Mesendoderm (in vitro differentiated cells): Measurements from ENCODE around the gene PSTPIP2. TPM values are rescaled to one million over a fixed set of nuclear protein-coding genes. Genes with fewer than 3 reads are reported as not detected.

Experiments
- DNase-seq: peaks from one replicate; pipeline ENCODE4 v3.0.0; 2013
- H2AK5ac ChIP-seq: 2 replicates; pipeline ENCODE4 v1.6.1; 2013; ENCODE audit warnings: low read length, inconsistent platforms
- H2BK120ac ChIP-seq: 2 replicates; pipeline ENCODE4 v1.6.1; 2013; ENCODE audit warnings: low read depth, mild to moderate bottlenecking, low read length, moderate library complexity, mixed read lengths
- H2BK15ac ChIP-seq: replicated peaks from 2 replicates; pipeline ENCODE4 v1.6.1; 2013; ENCODE audit warnings: low read depth, mild to moderate bottlenecking, moderate library complexity
- H2BK5ac ChIP-seq: 2 replicates; pipeline ENCODE4 v1.6.1; 2013; ENCODE audit warnings: low read length, inconsistent platforms
- H3K18ac ChIP-seq: 2 replicates; pipeline ENCODE4 v1.6.1; 2013; ENCODE audit warnings: mild to moderate bottlenecking, low read length, mixed read lengths
- H3K23ac ChIP-seq: one replicate; pipeline ENCODE4 v1.6.1; 2013; ENCODE audit warnings: low read length
- H3K27ac ChIP-seq: 2 replicates; pipeline ENCODE4 v1.5.1; 2013; ENCODE audit warnings: low read depth, mild to moderate bottlenecking, inconsistent platforms, low read length, moderate library complexity
- H3K27me3 ChIP-seq: 2 replicates; pipeline ENCODE4 v1.6.1; 2013; ENCODE audit warnings: low read length, control low read depth, mild to moderate bottlenecking, inconsistent platforms; ENCODE audit not compliant: insufficient read depth, poor library complexity
- H3K36me3 ChIP-seq: 2 replicates; pipeline ENCODE4 v1.6.1; 2013; ENCODE audit warnings: low read length, inconsistent platforms; ENCODE audit not compliant: control insufficient read depth, insufficient read depth
- H3K4ac ChIP-seq: one replicate; pipeline ENCODE4 v1.6.1; 2013; ENCODE audit warnings: low read depth, mild to moderate bottlenecking, low read length, moderate library complexity
- H3K4me1 ChIP-seq: 2 replicates; pipeline ENCODE4 v1.6.1; 2013; ENCODE audit warnings: low read depth, low read length, inconsistent platforms; ENCODE audit not compliant: control insufficient read depth
- H3K4me2 ChIP-seq: 2 replicates; pipeline ENCODE4 v1.6.1; 2013; ENCODE audit warnings: low read length
- H3K4me3 ChIP-seq: 2 replicates; pipeline ENCODE4 v1.5.1; 2013; ENCODE audit warnings: mild to moderate bottlenecking, low read length
- H3K56ac ChIP-seq: one replicate; pipeline ENCODE4 v1.6.1; 2013; ENCODE audit warnings: low read length
- H3K79me1 ChIP-seq: 2 replicates; pipeline ENCODE4 v1.6.1; 2013; ENCODE audit warnings: low read length, inconsistent platforms
- H3K79me2 ChIP-seq: 2 replicates; pipeline ENCODE4 v1.6.1; 2013; ENCODE audit warnings: mild to moderate bottlenecking, low read length; ENCODE audit not compliant: control insufficient read depth, insufficient read depth
- H3K9ac ChIP-seq: 2 replicates; pipeline ENCODE4 v1.6.1; 2013; ENCODE audit warnings: low read length, inconsistent platforms
- H4K5ac ChIP-seq: one replicate; pipeline ENCODE4 v1.6.1; 2013; ENCODE audit warnings: low read length
- H4K8ac ChIP-seq: one replicate; pipeline ENCODE4 v1.6.1; 2013; ENCODE audit warnings: low read depth, mild to moderate bottlenecking, control low read depth, low read length, moderate library complexity
- WGBS: extraction: QIAGEN DNeasy Blood & Tissue Kit; methylation state at CpG from one replicate; pipeline ENCODE4 v1.1.7; 2013; ENCODE audit warnings: low lambda C conversion rate, missing lambda C conversion rate; ENCODE audit not compliant: insufficient coverage; ENCODE audit errors: extremely low coverage; 5-methylcytosine and 5-hydroxymethylcytosine counted together
- small RNA-seq: library from polyadenylated mRNA; stranded (forward); fragments of <200 nt; extraction: miRNeasy Mini kit (QIAGEN cat#:217004); gene quantifications from one replicate; pipeline ENCODE3, GENCODE V24; 2013; ENCODE audit not compliant: insufficient read depth

Gene PSTPIP2

DNA sequence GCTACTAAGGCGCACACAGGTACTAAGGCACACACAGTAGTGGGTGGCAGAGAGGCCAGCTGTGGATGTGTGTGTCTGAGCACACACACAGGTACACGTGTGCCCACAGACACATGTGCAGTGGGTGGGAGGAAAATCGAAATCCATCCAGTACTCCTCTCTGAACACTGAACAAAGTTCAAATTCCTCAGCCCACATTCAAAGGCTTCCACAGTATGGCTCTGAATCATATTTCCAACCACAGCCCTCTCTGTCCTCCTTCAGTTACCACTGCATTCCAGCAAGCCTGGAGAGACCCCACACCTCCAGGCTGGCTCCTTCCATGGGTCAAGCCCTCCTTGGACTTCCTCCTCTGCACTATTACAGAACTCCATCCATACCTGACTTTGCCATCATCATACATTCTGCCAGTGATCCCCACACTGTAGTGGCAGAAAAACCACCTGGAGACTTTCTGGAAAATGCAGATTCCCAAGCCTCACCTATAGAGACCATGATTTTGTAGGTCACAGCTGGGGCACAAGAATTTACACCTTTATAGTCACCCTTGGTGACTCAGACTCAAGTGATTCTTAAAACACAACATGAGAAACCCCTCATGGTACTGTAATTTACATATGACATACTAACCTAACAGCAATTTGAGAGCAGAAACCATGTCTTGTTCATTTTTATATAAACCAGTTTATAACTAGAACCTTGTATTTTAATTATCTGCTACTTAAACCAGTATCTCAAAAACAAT, 136.3 kb downstream of the PSTPIP2 start:
- Histone ChIP-seq H4K5ac (no peak overlapping the region), H2BK5ac (no peak overlapping the region), H3K23ac (no peak overlapping the region), H3K79me2 (no peaks in the 10 kb centered on the region), H2BK120ac (no peak overlapping the region), H3K56ac (no peak overlapping the region), H3K27ac (no peak overlapping the region), H3K9ac (no peak overlapping the region), H3K4me2 (no peak overlapping the region), H3K4ac (no peak overlapping the region), H3K4me1 (no peaks in the 10 kb centered on the region), H2AK5ac (no peak overlapping the region), H3K18ac (no peak overlapping the region), H4K8ac (no peak overlapping the region), H3K36me3 (peaks cover 2% of the 10 kb centered on the region), H3K27me3 (no peaks in the 10 kb centered on the region), H3K4me3 (no peak overlapping the region), H2BK15ac (no peak overlapping the region), H3K79me1 (no peaks in the 10 kb centered on the region)
- WGBS: no CpG with 5 or more reads among the region's 3 CpGs
- peak; percentile 22 for DNase-seq

Small RNA genes within 50 kb of the gene (small RNA-seq; reads per million reads assigned to genes)
- gene RN7SKP26: not detected
- not detected for gene RNU6-1278P
- gene RNY4P37: not detected
